GM19467 (cell line): Measurements from ENCODE around the gene TRIM65.

ENCODE experiments used
- ATAC-seq: cut with Tn5 transposase; IDR thresholded peaks from one replicate; pipeline ENCODE4 v1.9.1; 2021; ENCODE audit warnings: mild to moderate bottlenecking, moderate library complexity; ENCODE audit not compliant: unreplicated experiment

The TRIM65 gene

DNA sequence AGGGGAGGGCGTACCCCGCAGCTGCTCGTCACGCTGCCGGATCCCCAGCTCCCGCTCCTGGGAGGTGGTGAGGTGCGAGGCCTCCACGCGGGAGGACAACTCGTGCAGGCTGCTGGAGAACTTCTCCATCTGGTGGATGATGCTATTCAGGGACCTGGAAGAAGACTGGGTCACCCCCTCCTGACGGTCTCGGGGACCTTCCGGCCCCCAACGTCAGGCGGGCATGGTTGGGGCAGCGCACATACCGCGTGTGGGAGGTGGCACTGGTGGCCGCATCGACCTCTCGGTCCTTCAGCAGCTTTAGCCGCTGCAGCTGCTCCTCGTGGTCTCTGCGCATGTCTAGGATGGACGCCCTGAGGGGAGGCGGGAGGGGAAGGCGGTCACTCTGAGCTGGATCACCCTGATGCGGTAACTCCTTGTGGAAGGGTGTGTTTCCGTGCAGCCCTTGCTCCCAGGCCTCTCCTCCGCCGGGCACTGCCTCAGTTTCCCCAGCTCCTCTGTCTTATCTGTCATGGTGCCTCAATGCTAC, 21.2 kb upstream of the TRIM65 start:
- no peak for ATAC-seq

DNA sequence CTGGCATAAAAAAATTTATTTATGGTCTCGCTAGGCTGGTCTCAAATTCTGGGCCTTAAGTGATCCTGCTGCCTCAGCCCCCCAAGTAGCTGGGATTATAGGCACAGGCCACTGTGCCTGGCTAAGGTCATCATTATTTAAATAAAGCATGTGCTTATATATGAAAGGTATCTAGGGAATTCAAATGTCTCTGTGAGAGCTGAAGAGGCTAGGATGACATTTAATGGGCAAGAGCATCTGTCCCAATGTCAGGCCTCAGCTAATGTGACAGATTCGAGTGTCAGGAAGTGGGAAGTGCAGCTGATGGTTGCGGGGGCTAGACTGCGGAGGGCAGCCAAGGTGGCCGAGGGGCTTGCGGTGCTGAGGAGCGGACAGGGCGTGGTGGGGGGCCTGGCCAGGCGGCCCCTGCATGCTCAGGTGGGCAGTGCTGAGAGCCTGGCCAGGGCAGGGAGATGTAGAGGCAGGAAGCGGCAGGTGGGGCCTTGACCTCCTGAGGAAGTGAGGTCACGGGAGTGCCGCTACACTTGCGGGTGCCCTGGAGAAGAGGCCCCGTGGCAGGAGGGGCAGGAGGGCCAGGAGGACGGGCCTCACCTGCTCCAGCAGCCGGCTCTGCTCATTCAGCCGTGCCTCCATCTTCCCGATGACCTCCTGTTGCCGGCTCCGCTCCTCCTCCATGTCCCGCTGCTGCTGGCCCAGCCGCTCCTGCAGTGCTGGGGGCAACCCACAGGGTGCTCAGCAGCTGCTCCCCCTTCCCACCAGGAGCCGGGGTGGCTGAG, 20.6 kb upstream of the TRIM65 start:
- no peak for ATAC-seq

DNA sequence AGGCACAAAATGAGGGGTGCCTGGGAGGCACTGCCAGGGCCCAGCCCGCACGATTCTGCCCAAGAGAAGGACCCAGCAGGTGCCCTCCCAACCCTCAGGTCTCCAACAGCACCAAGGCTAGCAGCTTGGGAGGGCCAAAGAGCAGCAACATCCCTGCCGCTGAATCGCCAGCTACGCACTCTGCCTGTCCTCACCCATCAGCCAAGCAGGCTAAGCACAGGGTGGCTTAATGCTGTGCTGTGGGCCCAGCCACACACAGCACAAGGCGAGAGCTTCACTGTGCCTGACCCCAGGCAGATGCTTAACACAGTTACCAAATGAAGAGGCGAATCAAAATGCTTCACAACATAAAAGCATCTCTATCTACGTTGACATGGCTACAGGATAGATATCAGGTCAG, 18.5 kb upstream of the TRIM65 start:
- ATAC-seq: no peak

DNA sequence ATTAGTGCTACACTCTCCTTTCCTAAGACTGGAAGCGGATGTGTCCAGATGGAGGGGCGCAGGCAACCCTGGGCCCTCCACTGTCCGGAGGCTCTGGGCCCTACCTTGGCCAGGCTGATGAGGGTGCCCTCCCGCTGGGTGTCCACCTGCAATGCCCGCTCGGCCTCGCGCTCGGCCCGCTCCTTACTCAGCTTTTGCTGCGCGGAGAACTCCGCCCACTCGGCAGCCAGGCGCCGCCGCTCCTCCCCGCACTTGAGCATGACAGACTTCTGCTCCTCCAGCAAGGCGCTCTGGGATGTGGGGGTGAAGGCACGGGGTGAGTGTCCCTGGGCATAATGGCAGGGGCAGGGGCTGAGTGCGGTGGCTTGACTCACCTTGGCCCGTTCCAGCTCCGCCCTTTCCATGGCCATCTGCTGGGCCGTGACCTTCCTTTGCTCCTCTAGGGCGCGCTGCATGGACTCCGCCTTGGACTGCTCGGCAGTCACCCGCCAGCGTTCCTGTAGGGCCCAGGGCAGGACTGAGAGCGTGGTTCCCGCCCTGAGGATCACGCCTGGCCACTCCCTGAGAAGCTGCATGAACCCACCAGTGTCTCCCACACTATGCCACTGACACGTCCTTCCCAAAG, 18.0 kb upstream of the TRIM65 start:
- ATAC-seq: no peak

DNA sequence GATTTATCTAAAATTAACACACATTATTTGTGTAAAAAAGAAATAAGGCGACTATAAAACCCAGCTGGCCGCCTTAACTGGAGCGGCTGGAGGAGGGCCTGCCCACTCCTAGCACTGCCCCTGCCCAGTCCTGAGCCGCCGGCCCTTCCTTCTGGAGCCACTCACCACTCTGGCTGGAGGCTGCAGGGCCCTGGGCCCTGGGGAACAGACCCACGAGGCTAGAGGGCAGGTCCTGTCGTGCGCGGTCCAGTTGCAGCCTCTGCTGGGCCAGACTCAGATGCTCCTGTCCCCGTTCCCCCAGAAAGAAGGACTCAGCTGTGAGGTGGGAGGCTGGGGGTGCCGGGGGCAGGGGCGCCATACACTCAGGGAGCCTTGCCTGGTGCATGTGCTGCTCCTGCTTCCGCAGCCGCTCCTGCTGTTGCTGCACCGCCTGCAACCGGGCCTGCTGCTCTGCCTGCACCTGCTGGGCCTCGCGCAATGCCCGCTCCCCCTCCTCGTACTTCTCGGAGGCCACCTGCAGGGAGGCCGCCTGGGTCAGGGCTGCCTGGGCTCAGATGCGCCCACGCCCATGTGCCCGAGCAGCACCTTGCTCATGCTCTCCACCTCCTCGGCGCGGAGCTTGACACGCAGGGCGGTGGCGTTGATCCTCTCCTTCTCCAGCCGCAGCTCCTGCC, 16.9 kb upstream of the TRIM65 start:
- ATAC-seq: no peak

DNA sequence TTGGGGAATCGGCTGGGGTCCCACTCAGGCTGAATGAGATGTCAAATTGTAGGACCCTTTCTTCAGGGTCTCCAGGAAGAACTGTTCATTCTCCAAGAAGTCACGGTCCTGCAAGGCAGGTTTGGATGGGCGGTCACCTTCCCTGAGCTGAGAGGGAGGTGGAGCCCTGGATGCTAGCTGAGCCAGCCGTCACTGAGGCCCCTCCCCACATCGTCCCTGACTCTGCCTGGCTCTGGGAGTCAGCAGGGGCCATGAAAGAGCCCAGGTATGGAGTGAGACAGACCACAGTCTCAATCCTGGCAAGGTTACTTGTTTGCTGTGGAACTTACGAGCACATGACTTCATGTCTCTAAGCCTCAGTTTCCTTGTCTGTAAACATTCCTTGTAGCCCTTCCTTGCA, 13.9 kb upstream of the TRIM65 start:
- ATAC-seq: no peak

DNA sequence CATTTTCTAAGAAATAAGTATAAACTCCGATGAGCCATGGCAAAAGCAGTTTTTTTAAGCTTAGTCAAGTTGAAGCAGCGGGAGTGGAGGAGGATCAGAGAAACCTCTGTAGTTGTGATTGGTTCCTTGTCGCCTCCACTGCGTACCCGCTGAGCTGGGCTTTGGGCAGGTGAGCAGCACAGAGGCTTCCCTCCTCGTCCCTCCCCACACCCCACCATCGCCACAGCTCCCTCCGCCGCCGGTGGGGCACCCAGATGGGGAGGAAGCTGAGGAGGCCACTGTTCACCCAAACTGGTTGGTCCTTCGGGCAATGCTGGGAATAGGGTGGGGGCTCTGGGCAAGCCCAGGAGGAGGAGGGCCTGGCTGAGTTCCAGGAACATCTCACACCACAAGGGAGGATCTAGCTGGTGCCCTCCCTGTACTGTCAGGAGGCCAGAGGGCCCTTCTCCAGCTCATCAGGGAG, 13.1 kb upstream of the TRIM65 start:
- no peak for ATAC-seq

DNA sequence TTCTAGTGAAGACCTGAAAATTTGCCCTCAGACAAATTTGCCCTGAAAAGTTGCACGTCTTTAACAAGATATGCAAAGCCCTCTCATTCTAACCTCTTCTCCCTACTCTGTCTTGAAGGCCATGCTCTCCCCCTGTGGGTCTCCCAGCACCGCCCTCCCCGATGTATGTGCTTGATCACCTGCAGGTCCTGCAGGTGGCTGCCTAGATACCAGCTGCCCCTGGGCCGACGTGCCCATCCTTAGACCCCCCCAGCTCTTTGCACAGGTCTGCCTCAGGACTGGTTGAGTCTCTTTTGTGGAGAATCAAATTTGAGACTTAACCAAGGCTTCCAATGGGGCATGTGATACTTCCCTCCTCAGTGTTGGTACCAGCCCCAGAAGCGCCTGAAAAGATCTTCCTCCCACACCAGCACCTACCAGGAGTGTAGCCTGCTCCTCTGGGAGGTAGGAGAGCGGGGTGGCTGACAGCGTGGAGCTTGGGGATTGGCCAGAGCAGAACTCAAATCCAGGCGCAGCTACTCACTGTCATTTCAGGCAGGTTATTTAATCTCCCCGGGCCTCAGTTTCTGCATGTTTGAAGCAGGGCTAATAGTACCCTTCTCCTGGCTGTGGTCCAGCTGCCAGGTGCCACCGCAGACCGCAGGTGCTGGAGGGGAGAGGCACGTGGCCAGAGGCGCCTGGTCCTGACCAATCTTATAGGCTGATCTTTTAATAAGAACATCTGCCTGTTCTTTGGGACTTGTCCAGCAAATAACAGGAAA, 12.5 kb upstream of the TRIM65 start:
- no peak for ATAC-seq

DNA sequence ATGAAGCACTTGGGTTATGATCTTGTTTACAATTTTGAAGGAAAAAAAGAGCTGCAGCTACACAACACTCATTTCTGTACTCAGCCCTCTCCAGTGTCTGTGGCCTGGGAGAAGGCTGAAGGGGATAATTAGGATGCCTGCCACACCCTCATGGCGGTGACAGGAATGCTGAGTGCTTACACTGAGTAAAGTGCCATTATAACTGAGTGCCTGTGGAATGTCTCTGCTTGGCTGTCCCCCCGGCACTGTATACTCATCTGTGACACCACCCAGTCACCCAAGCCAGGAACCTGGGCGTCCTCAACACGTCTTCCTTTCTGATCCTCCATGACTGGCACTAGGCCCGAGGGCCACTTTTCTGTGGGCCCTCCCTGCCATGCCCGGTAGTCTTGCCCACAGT, 11.4 kb upstream of the TRIM65 start:
- ATAC-seq: no peak

DNA sequence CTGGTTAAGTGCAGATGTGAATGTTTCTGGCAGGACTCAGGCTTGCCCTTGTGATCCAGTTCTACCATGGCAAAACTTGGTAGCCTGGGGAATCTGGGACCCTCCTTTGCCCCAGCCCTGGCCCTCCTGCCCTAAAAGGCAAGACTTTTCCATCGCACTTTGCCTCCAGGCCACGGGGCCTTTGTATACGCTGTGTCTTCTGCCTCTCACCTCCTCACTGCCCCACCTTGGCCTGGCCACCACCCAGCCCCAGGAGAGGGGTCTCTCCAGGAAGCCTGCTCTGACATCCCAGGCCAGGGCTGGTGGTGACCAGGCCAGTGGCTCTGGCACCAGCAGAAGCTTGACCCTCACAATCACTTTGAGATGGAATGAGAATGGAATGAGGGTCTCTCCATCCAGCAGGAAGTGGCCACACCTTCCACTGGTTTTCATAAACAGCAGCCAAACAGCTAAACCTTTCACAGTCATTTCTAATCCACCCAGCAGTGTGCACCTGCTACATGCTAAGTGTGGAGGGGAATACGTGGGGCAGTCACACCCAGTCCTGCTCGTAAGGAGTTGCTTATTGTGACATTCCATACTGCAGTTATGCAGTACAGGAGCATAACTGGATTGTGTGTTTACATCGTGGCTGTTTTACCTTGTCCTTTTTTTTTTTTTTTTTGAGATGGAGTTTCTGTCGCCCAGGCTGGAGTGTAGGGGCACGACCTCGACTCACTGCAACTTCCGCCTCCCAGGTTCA, 9.6 kb upstream of the TRIM65 start:
- ATAC-seq: no peak

DNA sequence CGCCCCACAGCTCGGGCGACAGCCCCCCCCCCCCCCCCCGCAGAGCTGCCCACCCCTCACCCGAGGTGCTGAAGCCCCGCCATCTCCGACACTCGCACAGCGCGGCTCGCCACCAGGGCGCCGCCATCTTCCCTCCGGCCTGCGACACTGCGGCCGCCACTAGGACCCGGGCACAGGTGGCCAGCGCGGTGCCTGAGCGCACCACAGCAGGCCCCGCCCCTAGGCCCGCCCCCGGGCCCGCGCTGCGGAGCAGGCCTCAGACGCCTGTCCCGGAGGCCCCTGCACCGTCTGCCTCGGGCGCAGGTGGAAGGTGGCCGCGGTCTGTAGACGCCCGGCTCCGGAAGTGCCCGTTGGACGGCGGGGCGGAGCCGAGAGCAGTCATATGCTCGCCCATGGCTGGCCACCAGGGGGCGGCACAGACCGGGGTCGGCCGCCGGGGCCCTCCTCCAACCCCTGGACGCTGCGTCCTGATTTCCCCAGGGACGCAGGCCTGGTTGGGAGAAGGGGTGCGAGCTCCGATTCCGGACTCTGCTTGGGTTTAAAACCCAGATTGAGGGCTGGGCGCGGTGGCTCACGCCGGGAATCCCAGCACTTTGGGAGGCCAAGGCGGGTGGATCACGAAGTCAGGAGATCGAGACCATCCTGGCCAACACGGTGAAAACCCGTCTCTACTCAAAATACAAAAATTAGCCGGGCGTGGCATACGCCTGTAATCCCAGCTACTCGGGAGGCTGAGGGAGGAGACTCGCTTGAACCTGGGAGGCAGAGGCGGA, 8.2 kb upstream of the TRIM65 start, which contains the start of gene MRPL38:
TSS of gene MRPL38 (minus strand) at position 136 of the 773 bp plus-strand sequence. CDS start at position 127, 9 bp downstream.
- ATAC-seq: peak; percentile 92

DNA sequence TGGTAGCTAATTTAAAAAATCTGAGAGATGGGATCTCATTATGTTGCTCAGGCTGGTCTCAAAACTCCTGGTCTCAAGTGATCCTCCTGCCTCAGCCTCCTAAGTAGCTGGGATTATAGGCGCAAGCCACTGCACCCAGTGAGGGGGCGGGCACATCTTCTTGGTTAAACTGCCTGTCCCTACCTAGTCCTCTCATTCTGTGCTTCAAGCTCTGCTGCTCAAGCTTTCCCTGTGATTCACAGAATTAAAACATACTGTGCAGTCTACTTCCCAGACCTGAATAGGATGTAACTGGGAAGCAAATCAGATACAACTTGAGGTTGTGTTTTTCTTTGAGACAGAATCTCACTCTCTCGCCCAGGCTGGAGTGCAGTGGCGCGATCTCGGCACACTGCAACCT, 5.7 kb upstream of the TRIM65 start:
- no peak for ATAC-seq

DNA sequence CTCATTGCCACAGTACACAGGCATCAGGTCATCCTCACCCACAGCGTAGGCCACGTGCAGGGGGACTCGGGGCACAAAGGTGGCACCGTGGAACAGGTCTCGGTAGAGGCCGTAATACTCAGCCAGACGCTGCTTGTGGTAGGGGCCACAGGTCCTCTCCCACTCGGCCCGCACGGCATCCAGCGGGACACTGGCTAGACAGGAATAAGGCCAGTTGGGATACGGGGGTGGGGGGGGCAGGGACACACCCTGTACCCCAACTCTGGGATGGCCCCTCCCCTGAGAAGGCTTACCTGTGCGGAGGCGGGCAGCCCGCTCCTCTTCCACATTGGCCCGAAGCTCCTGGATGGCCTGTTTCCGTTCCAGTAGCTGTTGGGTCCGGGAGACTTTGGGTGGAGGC, 5.0 kb upstream of the TRIM65 start:
- no peak for ATAC-seq

DNA sequence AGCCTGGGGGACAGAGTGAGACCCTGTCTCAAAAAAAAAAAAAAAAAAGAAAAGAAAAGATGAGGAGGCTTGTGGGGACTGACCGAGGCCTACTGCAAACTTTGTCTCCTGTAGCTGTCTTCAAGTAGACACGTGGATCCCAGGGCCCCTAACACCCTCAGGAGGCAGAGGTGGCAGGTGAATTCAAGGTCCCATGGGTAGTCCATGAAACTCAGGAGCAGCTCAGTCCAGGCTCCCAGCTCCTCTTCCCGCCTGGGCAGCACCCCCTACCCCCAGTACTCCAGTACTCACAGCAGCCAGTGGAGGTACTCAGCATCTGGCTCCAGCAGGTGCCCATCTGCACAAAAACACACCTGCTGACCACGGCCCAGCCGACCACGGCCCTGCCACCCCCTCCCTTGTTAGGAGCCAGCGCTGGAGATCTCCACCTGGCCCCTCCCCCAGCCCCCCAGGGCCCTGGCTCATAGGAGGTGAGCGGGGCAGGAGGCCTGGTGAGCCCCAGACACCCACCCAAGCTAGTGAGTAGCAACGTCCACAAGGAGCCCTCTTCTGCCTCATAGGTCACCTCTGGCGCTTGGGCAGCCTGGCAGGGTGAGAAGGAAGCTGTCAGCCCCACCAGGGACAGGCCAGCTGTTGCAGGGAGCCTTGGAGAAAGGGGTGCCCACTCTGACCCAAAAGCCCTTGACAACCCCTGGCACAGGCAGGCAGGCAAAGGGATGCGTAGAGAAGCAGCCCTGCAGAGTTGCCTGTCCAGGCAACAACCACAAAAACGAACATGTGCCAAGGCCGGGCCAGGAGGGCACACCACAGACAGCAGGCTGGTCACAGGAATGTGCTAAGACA, 4.2 kb upstream of the TRIM65 start:
- no peak for ATAC-seq

DNA sequence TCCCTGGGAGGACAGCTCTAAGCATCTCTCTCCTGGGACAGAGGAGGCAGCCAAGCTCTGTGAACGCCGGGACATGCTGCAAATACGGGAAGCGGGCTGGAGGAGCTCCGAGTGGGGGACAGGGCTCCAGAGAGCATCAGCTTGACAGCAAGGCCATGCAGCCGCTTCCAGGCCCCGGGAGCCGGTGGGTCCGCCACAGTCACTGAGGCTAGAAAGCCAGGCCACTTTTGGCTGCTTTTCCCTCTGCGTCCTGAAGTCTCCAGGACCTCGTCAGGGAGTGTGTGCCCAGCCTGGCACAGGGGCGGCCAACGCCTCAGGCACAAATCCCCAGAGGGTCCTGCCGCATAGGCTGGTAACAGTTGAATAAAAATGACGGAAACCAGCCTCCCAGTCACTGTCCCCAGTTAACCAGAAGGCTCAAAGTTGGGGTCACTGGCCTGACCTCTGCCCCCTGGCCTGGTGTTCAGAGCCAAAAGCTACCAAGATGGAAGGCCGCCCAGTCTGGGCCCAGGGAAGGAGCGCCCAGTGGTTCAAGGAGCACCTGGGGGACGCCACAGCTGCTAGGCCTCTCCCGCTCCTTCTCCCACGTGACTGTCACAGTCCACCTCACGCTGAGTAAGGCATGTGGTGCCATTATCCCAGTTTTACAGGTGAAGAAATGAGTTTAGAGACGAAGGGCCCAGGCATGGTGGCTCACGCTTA, 3.2 kb upstream of the TRIM65 start:
- ATAC-seq: no peak

DNA sequence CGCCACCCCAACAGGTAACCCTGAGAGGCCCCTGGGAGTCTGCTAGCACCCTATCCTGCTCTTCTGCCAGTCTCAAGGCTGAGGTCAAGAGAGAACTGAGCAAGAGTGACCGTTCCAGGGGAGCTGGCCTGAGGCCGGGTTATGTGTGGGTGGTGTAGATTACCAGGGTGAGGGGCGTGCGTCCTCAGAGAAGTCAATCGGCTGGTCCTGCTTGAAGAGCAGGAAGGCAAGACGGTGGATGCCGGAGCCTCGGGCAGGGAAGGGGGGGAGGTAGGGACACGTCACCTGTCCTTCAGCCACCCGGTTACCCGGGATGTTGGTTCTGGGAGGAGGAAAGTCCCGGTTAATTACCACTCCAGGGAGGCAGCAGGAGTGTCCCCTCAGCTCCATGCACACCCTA, 2.6 kb upstream of the TRIM65 start:
- no peak for ATAC-seq

DNA sequence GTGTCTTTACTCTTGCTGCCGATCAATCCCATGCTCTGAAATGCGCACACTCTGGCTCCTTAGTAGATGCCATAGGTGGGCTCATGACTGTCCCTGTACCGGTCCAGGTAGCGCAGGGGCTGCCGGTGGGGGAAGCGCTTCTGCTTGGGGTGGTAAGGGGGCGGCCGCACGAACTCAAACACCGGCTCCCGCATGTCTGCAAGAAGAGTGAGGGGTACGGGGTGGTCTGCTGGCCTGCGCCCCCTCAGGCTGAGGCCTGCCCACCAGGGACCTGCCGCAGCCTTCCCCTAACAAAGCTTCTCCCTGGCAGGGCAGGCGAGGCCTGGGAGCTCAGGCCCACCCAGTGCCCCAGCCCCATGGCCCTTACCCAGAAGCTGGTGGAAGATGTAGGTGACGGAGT, 2.0 kb upstream of the TRIM65 start:
- no peak for ATAC-seq

DNA sequence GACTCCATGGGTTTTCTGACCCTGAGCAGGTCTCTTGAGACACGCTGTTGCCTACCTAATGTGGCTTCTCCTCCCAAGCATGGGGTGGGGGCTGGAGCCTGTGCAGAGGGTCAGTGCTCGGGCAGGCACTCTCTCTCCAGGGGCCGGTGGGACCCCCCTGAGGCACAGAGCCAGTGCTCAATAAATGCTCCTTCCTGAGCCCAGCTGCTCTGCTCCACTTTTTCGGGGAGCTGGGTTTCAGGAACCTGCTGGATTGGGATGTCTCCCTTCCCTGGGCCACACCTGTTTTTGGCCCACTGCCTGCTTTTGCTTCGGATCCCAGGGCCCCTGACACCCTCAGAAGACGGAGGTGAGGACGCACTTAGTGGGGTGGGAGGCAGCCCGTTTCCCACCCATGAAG, 1.3 kb upstream of the TRIM65 start:
- ATAC-seq: no peak
